Measurements from ENCODE around the gene KCNAB1. TPM values are rescaled to one million over a fixed set of nuclear protein-coding genes. Genes with fewer than 3 reads are reported as not detected.

The KCNAB1 gene
- total RNA-seq, 1 donor from 2014 or later, result 3.2 TPM

DNA sequence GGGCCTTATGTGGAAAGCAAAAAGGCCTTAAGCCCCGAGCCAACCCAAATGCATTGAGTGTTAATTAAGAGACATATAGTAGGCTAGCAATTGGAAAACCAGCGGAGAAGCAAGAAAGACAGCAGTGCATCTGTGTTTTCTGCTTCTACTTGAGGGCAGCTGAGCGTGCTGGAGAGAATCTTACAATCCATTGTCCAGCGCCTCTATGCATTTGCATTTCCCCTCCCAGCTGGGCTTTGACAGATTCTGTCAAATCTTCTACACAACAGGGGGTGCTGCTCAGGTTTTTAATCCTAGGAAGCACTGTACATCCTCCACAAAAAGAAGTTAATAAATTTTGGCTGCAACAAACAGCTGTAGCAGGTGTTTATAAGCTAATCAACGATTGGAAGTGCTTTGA, 410.6 kb downstream of the KCNAB1 start:
- H3K4me3 ChIP-seq, result no peak overlapping the region
- no peak for DNase-seq
- H3K4me1 ChIP-seq, result peaks cover 10% of the 10 kb centered on the region
- H3K36me3 ChIP-seq, result no peaks in the 10 kb centered on the region
- no peak for ATAC-seq
- no peaks in the 10 kb centered on the region for H3K27me3 ChIP-seq
- no peak overlapping the region for H3K27ac ChIP-seq
- intact Hi-C loops (cut with DNase I), result no loop called here
- no peaks in the 10 kb centered on the region for H3K9me3 ChIP-seq
- TF ChIP-seq, protein P1, sequence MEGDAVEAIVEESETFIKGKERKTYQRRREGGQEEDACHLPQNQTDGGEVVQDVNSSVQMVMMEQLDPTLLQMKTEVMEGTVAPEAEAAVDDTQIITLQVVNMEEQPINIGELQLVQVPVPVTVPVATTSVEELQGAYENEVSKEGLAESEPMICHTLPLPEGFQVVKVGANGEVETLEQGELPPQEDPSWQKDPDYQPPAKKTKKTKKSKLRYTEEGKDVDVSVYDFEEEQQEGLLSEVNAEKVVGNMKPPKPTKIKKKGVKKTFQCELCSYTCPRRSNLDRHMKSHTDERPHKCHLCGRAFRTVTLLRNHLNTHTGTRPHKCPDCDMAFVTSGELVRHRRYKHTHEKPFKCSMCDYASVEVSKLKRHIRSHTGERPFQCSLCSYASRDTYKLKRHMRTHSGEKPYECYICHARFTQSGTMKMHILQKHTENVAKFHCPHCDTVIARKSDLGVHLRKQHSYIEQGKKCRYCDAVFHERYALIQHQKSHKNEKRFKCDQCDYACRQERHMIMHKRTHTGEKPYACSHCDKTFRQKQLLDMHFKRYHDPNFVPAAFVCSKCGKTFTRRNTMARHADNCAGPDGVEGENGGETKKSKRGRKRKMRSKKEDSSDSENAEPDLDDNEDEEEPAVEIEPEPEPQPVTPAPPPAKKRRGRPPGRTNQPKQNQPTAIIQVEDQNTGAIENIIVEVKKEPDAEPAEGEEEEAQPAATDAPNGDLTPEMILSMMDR (IDR thresholded peaks at IDR 0.05), result no peak

DNA sequence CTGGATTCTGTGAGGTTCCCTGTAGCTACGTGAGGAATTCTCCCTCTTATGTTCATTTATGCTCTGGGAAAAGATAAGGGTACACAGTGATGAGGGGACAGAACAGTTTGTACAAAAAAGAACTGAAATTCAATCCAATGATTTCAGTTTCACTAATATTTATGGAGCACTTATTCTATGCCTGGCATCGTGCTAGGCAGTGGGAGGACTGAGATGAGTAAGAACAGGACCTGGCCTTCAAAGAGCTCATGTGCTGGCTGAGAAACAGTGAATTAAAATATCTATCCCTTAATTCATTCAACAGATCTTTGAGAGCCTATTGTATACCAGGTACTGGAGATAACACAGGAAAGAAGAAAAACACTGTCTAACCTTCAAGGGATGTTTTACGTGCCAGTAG, 412.4 kb downstream of the KCNAB1 start:
- no peaks in the 10 kb centered on the region for H3K27me3 ChIP-seq
- no peak for ATAC-seq
- H3K9me3 ChIP-seq, result no peaks in the 10 kb centered on the region
- peaks cover 8% of the 10 kb centered on the region for H3K36me3 ChIP-seq
- peaks cover 10% of the 10 kb centered on the region for H3K4me1 ChIP-seq
- intact Hi-C loops (cut with DNase I), result no loop called here
- TF ChIP-seq, protein P1 (IDR thresholded peaks at IDR 0.05), result no peak
- H3K27ac ChIP-seq, result no peak overlapping the region
- no peak overlapping the region for H3K4me3 ChIP-seq
- DNase-seq, result no peak

DNA sequence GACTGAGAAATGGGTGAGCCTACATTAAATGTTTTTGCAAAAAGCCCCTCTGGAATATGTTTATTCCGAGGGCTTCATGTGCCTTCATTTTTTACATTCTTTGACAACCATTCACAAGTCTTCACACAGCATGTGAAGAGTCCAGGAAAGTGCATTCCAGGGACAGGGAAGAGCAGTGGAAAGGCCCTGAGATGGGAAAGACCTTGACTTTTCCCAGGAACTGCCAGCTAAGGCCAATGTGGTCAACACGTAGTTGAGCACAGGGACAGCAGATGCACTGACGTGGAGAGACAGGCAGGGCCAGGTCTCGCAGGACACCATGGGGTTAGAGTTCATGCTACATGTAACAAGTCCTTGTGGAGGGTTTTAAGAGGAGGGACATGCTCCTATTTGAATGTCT, 412.8 kb downstream of the KCNAB1 start:
- no peak overlapping the region for H3K27ac ChIP-seq
- H3K36me3 ChIP-seq, result peaks cover 8% of the 10 kb centered on the region
- intact Hi-C loops (cut with DNase I), result no loop called here

DNA sequence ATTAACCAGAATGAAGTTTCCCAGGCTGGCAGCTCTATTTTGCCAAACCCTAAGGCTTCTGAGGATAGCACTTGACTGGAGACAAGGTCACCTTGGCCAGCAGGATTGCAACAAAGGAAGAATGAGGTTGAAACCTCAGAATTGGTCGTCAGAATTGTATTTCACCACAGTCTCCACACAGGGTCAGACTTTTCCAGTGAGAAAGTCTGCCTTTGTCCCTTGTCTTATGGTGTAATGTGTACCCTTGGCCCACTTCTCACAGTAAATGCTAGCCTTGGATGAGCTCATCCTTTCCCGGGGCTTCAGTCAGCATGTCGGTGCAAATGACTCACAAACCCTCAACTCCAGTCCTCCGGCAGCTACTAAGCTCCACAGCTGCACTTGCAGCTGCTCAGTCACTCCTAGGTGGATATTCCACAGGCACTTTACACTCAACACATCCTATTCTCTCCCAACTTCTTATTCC, 414.8 kb downstream of the KCNAB1 start:
- H3K4me3 ChIP-seq, result no peak overlapping the region
- no peaks in the 10 kb centered on the region for H3K27me3 ChIP-seq
- no peak for DNase-seq
- H3K36me3 ChIP-seq, result peaks cover 19% of the 10 kb centered on the region
- H3K9me3 ChIP-seq, result no peaks in the 10 kb centered on the region
- intact Hi-C loops (cut with DNase I), result no loop called here
- peak; percentile 95 for ATAC-seq
- peaks cover 10% of the 10 kb centered on the region for H3K4me1 ChIP-seq
- H3K27ac ChIP-seq, result peak overlapping the region; percentile 39
- TF ChIP-seq, protein P1 (IDR thresholded peaks at IDR 0.05), result peak; percentile 24

More for the DNA sequence above, 412.8 kb downstream of the KCNAB1 start:
- H3K4me3 ChIP-seq, result no peak overlapping the region
- H3K4me1 ChIP-seq, result peaks cover 10% of the 10 kb centered on the region
- no peaks in the 10 kb centered on the region for H3K9me3 ChIP-seq
- ATAC-seq (no peak), DNase-seq (no peak)
- no peaks in the 10 kb centered on the region for H3K27me3 ChIP-seq
- TF ChIP-seq, protein P1 (IDR thresholded peaks at IDR 0.05), result no peak

DNA sequence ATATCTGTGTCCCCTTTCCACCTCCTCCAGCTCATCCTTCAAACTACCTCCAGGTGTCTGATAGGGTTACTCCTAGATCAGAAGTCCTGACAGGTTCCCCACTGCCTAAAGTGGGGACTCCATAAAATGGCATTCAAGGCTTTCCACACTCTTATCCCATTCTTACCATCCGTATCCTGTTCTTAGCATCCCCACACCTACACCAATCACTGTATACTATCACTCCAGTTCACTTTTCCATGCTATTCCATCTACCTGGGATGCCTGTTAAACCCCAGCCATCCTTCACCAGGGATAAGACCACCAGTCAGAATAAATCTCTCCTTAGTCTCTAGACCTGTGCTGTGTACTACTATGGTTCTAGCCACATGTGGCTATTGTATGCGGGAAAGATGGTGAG, 415.4 kb downstream of the KCNAB1 start:
- Histone ChIP-seq H3K27me3 (no peaks in the 10 kb centered on the region), H3K4me3 (no peak overlapping the region), H3K9me3 (no peaks in the 10 kb centered on the region), H3K27ac (no peak overlapping the region), H3K36me3 (peaks cover 19% of the 10 kb centered on the region), H3K4me1 (peaks cover 10% of the 10 kb centered on the region)
- TF ChIP-seq, protein P1 (IDR thresholded peaks at IDR 0.05), result no peak
- ATAC-seq (no peak), DNase-seq (no peak)
- intact Hi-C loops (cut with DNase I), result no loop called here
